H1 (cell line): Measurements from ENCODE around the gene CYBA.
A peak's percentile ranks its signal among the peaks of the same experiment; 100 is the strongest.

Experiments
- CTCF ChIP-seq, 3 experiments: IDR thresholded peaks; 1 replicate in 2 of 3; 2 replicates in 1 of 3; pipeline versions ENCODE4 v1.5.1 to v1.6.1; 2011; ENCODE audit warnings: low read length in 3 of 3, mild to moderate bottlenecking in 3 of 3, inconsistent platforms in 2 of 3, low read depth in 1 of 3, moderate library complexity in 1 of 3; ENCODE audit not compliant: insufficient read depth in 1 of 3; ENCODE audit errors: control extremely low read depth in 1 of 3
- SP1 ChIP-seq: IDR thresholded peaks from 2 replicates; pipeline ENCODE4 v1.6.1; 2011; ENCODE audit warnings: low read depth, low read length

GRCh38 chr16:88685156-88686061, 34.6 kb upstream of the CYBA start:
- no peak for TF ChIP-seq SP1
- TF ChIP-seq CTCF (IDR thresholded peaks at IDR 0.05; ENCODE audit: control extremely low read depth in 1 of 3, insufficient read depth in 1 of 3, low read depth in 1 of 3, low read length in 3 of 3), result peak; percentile 35 to 51 (median 50)
